Measurements from ENCODE around the gene SLC13A3.

SLC13A3 gene

GRCh38 chr20:46555370-46555956, 95.8 kb downstream of the SLC13A3 start:
- H3K36me3 ChIP-seq (ENCODE audit: control insufficient read depth, insufficient read depth, low read length): no peaks in the 10 kb centered on the region
- H3K9me3 ChIP-seq (ENCODE audit: control insufficient read depth, low read length): no peaks in the 10 kb centered on the region
- WGBS, 2 experiments (ENCODE audit: insufficient coverage in 2 of 2): 76 to 92% methylated on average over 2 to 3 of the region's 4 CpGs
- H3K4me3 ChIP-seq (ENCODE audit: extremely low read depth, insufficient read depth, low read length, poor library complexity, severe bottlenecking): no peak overlapping the region
- no peak overlapping the region for H3K27ac ChIP-seq (ENCODE audit: low read depth, low read length, severe bottlenecking)
- peaks cover 8% of the 10 kb centered on the region for H3K4me1 ChIP-seq (ENCODE audit: control insufficient read depth, insufficient read depth, low read length, poor library complexity, severe bottlenecking)

GRCh38 chr20:46554828-46555227, 96.4 kb downstream of the SLC13A3 start:
- 49 to 57% methylated on average over 2 to 3 of the region's 3 CpGs for WGBS, 2 experiments (ENCODE audit: insufficient coverage in 2 of 2)
- Histone ChIP-seq H3K36me3 (ENCODE audit: control insufficient read depth, insufficient read depth, low read length) (no peaks in the 10 kb centered on the region), H3K27ac (ENCODE audit: low read depth, low read length, severe bottlenecking) (no peak overlapping the region), H3K4me1 (ENCODE audit: control insufficient read depth, insufficient read depth, low read length, poor library complexity, severe bottlenecking) (peaks cover 8% of the 10 kb centered on the region), H3K4me3 (ENCODE audit: extremely low read depth, insufficient read depth, low read length, poor library complexity, severe bottlenecking) (no peak overlapping the region), H3K9me3 (ENCODE audit: control insufficient read depth, low read length) (no peaks in the 10 kb centered on the region)

DNA sequence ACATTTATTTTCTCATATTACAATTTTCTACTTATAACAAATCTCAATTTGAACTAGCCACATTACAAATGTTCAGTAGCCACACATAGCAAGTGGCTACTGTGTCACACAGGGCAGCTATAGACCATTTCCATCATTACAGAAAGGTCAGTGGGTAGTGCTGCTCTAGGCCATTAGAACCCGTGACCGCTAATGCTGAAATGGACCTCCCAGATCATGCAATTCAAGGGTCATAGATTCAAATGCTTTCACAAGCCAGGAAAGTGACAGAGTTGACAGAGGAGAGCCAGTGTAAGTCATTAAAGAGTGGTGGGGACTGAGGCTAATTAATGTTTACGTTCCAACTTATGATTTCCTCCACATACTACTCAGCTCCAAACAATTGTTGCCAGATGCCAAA, 97.3 kb downstream of the SLC13A3 start:
- H3K27ac ChIP-seq (ENCODE audit: low read depth, low read length, severe bottlenecking): no peak overlapping the region
- H3K9me3 ChIP-seq (ENCODE audit: control insufficient read depth, low read length): no peaks in the 10 kb centered on the region
- WGBS, 2 experiments (ENCODE audit: insufficient coverage in 2 of 2): no CpG with 5 or more reads among the region's 3 CpGs
- H3K4me1 ChIP-seq (ENCODE audit: control insufficient read depth, insufficient read depth, low read length, poor library complexity, severe bottlenecking): peaks cover 4% of the 10 kb centered on the region
- H3K4me3 ChIP-seq (ENCODE audit: extremely low read depth, insufficient read depth, low read length, poor library complexity, severe bottlenecking): no peak overlapping the region
- no peaks in the 10 kb centered on the region for H3K36me3 ChIP-seq (ENCODE audit: control insufficient read depth, insufficient read depth, low read length)

DNA sequence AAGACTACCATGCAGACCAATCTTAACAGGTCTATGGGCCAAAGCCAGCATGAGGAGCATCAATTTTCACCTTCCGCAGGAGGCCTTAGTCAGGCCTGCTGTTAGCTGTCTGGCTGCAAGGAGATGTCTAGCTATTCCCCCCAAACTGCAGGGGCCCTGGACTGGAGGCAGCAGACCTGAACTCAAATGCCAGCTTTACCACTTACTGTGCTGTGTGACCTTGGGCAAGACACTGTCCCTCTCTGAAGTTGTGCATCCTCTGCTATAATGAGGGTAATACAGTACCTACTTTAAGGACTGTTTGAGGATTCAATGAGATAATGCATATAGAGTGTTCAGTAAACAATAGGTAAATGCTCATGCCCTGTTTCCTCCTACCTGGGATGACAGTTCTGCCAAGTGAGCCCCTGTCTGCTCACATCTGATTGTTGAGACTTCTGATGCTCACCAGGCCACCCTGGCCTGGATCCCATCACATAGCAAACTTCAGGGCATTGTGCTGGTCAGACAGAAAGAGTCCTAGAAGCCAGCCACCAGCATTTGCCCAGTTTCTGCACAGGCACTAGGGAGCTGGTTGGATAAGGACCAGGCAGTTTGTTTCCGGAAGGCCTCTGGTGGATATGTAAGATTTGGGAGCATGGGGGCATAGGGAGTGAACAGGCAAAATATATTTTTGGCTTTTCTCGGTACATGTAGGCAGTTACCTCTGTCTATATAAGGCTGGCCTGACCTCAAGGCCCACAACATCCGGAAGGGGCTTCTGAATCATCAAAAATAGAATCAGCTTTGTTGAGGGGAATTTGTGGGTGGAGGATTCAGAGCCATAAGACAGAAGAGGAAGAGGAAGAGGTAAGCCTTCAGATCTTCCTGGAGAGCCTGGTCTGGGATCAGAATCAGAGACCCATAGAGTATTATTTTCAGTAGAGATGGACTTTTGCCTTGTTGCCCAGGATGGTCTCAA, 98.5 kb downstream of the SLC13A3 start:
- peak overlapping the region; percentile 16 for H3K27ac ChIP-seq (ENCODE audit: low read depth, low read length, severe bottlenecking)
- H3K4me3 ChIP-seq (ENCODE audit: extremely low read depth, insufficient read depth, low read length, poor library complexity, severe bottlenecking): no peak overlapping the region
- H3K36me3 ChIP-seq (ENCODE audit: control insufficient read depth, insufficient read depth, low read length): no peaks in the 10 kb centered on the region
- 86 to 89% methylated on average over 4 of the region's 4 CpGs for WGBS, 2 experiments (ENCODE audit: insufficient coverage in 2 of 2)
- no peaks in the 10 kb centered on the region for H3K4me1 ChIP-seq (ENCODE audit: control insufficient read depth, insufficient read depth, low read length, poor library complexity, severe bottlenecking)
- no peaks in the 10 kb centered on the region for H3K9me3 ChIP-seq (ENCODE audit: control insufficient read depth, low read length)

GRCh38 chr20:46551522-46552381, 99.5 kb downstream of the SLC13A3 start:
- Histone ChIP-seq H3K9me3 (ENCODE audit: control insufficient read depth, low read length) (no peaks in the 10 kb centered on the region), H3K4me1 (ENCODE audit: control insufficient read depth, insufficient read depth, low read length, poor library complexity, severe bottlenecking) (no peaks in the 10 kb centered on the region), H3K36me3 (ENCODE audit: control insufficient read depth, insufficient read depth, low read length) (no peaks in the 10 kb centered on the region), H3K4me3 (ENCODE audit: extremely low read depth, insufficient read depth, low read length, poor library complexity, severe bottlenecking) (no peak overlapping the region), H3K27ac (ENCODE audit: low read depth, low read length, severe bottlenecking) (peak overlapping the region; percentile 16)
- 44 to 67% methylated on average over 4 to 6 of the region's 12 CpGs for WGBS, 2 experiments (ENCODE audit: insufficient coverage in 2 of 2)

DNA sequence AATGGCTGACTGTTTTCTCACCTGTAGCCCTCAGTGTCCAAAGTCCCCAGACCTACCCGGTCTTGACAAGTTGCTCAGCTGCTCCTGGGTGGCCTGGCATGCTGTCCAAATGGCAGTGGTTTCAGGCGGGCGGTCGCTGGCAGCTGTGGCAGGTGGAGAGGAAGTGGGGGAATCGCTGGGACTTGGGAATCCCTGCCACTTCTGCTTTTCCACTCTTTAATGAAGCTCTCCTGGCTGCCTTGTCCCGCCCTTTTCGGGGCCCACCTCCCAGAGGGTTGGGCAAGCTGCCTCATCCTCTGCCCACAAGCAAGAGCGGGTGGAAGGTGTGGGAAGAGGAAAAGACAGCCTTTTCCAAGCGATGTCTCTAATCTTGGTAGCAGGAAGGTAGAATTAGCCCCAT, 100.8 kb downstream of the SLC13A3 start, which contains the start of gene OCSTAMP:
Gene OCSTAMP (minus strand): TSS at position 194 of the 400 bp plus-strand sequence. CDS start 94 bp downstream, at position 100.
- H3K27ac ChIP-seq (ENCODE audit: low read depth, low read length, severe bottlenecking): no peak within 1 kb of the TSS
- 90 to 100% methylated on average over 1 to 4 of the region's 9 CpGs for WGBS, 2 experiments (ENCODE audit: insufficient coverage in 2 of 2)
- no peak within 1 kb of the TSS for H3K4me3 ChIP-seq (ENCODE audit: extremely low read depth, insufficient read depth, low read length, poor library complexity, severe bottlenecking)
- no peaks in the 10 kb centered on the region for H3K36me3 ChIP-seq (ENCODE audit: control insufficient read depth, insufficient read depth, low read length)
- H3K4me1 ChIP-seq (ENCODE audit: control insufficient read depth, insufficient read depth, low read length, poor library complexity, severe bottlenecking): no peaks in the 10 kb centered on the region
- no peaks in the 10 kb centered on the region for H3K9me3 ChIP-seq (ENCODE audit: control insufficient read depth, low read length)

- no peak overlapping the region for H3K27ac ChIP-seq (ENCODE audit: low read depth, low read length, severe bottlenecking)
- H3K4me3 ChIP-seq (ENCODE audit: extremely low read depth, insufficient read depth, low read length, poor library complexity, severe bottlenecking): no peak overlapping the region
- H3K4me1 ChIP-seq (ENCODE audit: control insufficient read depth, insufficient read depth, low read length, poor library complexity, severe bottlenecking): no peaks in the 10 kb centered on the region
- H3K36me3 ChIP-seq (ENCODE audit: control insufficient read depth, insufficient read depth, low read length): no peaks in the 10 kb centered on the region
- 81 to 97% methylated on average over 3 to 4 of the region's 4 CpGs for WGBS, 2 experiments (ENCODE audit: insufficient coverage in 2 of 2)
- H3K9me3 ChIP-seq (ENCODE audit: control insufficient read depth, low read length): no peaks in the 10 kb centered on the region
Observed at GRCh38 chr20:46549188-46549972, 101.9 kb downstream of the SLC13A3 start.

- Histone ChIP-seq H3K36me3 (ENCODE audit: control insufficient read depth, insufficient read depth, low read length) (no peaks in the 10 kb centered on the region), H3K4me3 (ENCODE audit: extremely low read depth, insufficient read depth, low read length, poor library complexity, severe bottlenecking) (no peak overlapping the region), H3K27ac (ENCODE audit: low read depth, low read length, severe bottlenecking) (no peak overlapping the region), H3K9me3 (ENCODE audit: control insufficient read depth, low read length) (no peaks in the 10 kb centered on the region), H3K4me1 (ENCODE audit: control insufficient read depth, insufficient read depth, low read length, poor library complexity, severe bottlenecking) (no peaks in the 10 kb centered on the region)
- WGBS, 2 experiments (ENCODE audit: insufficient coverage in 2 of 2): 88 to 91% methylated on average over 5 of the region's 5 CpGs
Observed at GRCh38 chr20:46548688-46549087, 102.6 kb downstream of the SLC13A3 start.

GRCh38 chr20:46547995-46548394, 103.3 kb downstream of the SLC13A3 start:
- no peaks in the 10 kb centered on the region for H3K9me3 ChIP-seq (ENCODE audit: control insufficient read depth, low read length)
- H3K36me3 ChIP-seq (ENCODE audit: control insufficient read depth, insufficient read depth, low read length): no peaks in the 10 kb centered on the region
- no peak overlapping the region for H3K4me3 ChIP-seq (ENCODE audit: extremely low read depth, insufficient read depth, low read length, poor library complexity, severe bottlenecking)
- no peaks in the 10 kb centered on the region for H3K4me1 ChIP-seq (ENCODE audit: control insufficient read depth, insufficient read depth, low read length, poor library complexity, severe bottlenecking)
- 84 to 88% methylated on average over 5 to 6 of the region's 6 CpGs for WGBS, 2 experiments (ENCODE audit: insufficient coverage in 2 of 2)
- no peak overlapping the region for H3K27ac ChIP-seq (ENCODE audit: low read depth, low read length, severe bottlenecking)

GRCh38 chr20:46546936-46547335, 104.3 kb downstream of the SLC13A3 start:
- Histone ChIP-seq H3K36me3 (ENCODE audit: control insufficient read depth, insufficient read depth, low read length) (no peaks in the 10 kb centered on the region), H3K4me3 (ENCODE audit: extremely low read depth, insufficient read depth, low read length, poor library complexity, severe bottlenecking) (no peak overlapping the region), H3K27ac (ENCODE audit: low read depth, low read length, severe bottlenecking) (no peak overlapping the region), H3K4me1 (ENCODE audit: control insufficient read depth, insufficient read depth, low read length, poor library complexity, severe bottlenecking) (no peaks in the 10 kb centered on the region), H3K9me3 (ENCODE audit: control insufficient read depth, low read length) (no peaks in the 10 kb centered on the region)
- WGBS, 2 experiments (ENCODE audit: insufficient coverage in 2 of 2): 83 to 92% methylated on average over 4 of the region's 6 CpGs

Data from mesodermal cell (in vitro differentiated cells).